Measurements from ENCODE around the gene KDM6B.

- TF ChIP-seq, protein P1, sequence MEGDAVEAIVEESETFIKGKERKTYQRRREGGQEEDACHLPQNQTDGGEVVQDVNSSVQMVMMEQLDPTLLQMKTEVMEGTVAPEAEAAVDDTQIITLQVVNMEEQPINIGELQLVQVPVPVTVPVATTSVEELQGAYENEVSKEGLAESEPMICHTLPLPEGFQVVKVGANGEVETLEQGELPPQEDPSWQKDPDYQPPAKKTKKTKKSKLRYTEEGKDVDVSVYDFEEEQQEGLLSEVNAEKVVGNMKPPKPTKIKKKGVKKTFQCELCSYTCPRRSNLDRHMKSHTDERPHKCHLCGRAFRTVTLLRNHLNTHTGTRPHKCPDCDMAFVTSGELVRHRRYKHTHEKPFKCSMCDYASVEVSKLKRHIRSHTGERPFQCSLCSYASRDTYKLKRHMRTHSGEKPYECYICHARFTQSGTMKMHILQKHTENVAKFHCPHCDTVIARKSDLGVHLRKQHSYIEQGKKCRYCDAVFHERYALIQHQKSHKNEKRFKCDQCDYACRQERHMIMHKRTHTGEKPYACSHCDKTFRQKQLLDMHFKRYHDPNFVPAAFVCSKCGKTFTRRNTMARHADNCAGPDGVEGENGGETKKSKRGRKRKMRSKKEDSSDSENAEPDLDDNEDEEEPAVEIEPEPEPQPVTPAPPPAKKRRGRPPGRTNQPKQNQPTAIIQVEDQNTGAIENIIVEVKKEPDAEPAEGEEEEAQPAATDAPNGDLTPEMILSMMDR (conservative IDR thresholded peaks at IDR 0.05) = no peak
- TF ChIP-seq EZH2 (IDR thresholded peaks at IDR 0.05; ENCODE audit: low read depth) = no peak
Measured at GRCh38 chr17:7843536-7844291, 9.7 kb downstream of the KDM6B start.

Data from PC-9 (cell line).